Stimulated activated CD8-positive, alpha-beta memory T cell treated with anti-CD3 and anti-CD28 coated beads, Interleukin-12 subunit alpha, Interleukin-12 subunit beta, amount 100 ng/mL, for 4 hours (primary cell): ENCODE measurements around the gene CNST.
"Not testable (repeated sequence)": the region's sequence is repeated elsewhere in the genome, so short reads cannot be mapped to it uniquely, and the experiment has no call there.

Experiments used
- DNase-seq: peaks from one replicate; pipeline ENCODE4 v3.0.0-alpha.2; 2020; ENCODE audit warnings: low read depth

CNST gene

GRCh38 chr1:246711548-246712003, 145.3 kb downstream of the CNST start:
- DNase-seq: no peak

- not testable (repeated sequence) for DNase-seq
These were observed 146.2 kb downstream of the CNST start for GRCh38 chr1:246712428-246712827.
